ENCODE results near the gene PALMD.

Gene PALMD

GRCh38 chr1:99710994-99711393 is 65.1 kb downstream of the PALMD start:
- TF ChIP-seq CTCF (IDR thresholded peaks at IDR 0.05; ENCODE audit: low read length) (no peak), EZH2phosphoT487 (IDR thresholded peaks at IDR 0.05; ENCODE audit: low read length) (no peak), EZH2 (optimal IDR thresholded peaks at IDR 0.05; ENCODE audit: low read depth, low read length) (no peak)
- no peak overlapping the region for H3K27ac ChIP-seq (ENCODE audit: low read length)
- no peaks in the 10 kb centered on the region for H4K20me1 ChIP-seq (ENCODE audit: insufficient read depth, low read length)
- H3F3A ChIP-seq (ENCODE audit: insufficient read depth, low read length): no peaks in the 10 kb centered on the region
- H3K36me3 ChIP-seq (replicated peaks; ENCODE audit: insufficient read depth, low read length): no peaks in the 10 kb centered on the region
- no peaks in the 10 kb centered on the region for H3K79me2 ChIP-seq (ENCODE audit: low read length)
- no peak overlapping the region for H3K4me2 ChIP-seq (ENCODE audit: low read depth, low read length)
- no peaks in the 10 kb centered on the region for H3K9me3 ChIP-seq (replicated peaks; ENCODE audit: insufficient read depth, low read length)
- no peaks in the 10 kb centered on the region for H3K4me1 ChIP-seq (ENCODE audit: low read length)
- no peaks in the 10 kb centered on the region for H3K27me3 ChIP-seq (replicated peaks; ENCODE audit: insufficient read depth, low read length)
- no peak for DNase-seq
- no peak overlapping the region for H3K4me3 ChIP-seq (ENCODE audit: low read length)
- no peaks in the 10 kb centered on the region for H3K9me2 ChIP-seq (replicated peaks; ENCODE audit: insufficient read depth, low read length)
- H3K9ac ChIP-seq (ENCODE audit: low read length): no peak overlapping the region
- no peak overlapping the region for H2AFZ ChIP-seq (ENCODE audit: low read length)

- Histone ChIP-seq H3K27me3 (replicated peaks; ENCODE audit: insufficient read depth, low read length) (no peaks in the 10 kb centered on the region), H3K4me2 (ENCODE audit: low read depth, low read length) (no peak overlapping the region), H4K20me1 (ENCODE audit: insufficient read depth, low read length) (no peaks in the 10 kb centered on the region), H2AFZ (ENCODE audit: low read length) (no peak overlapping the region), H3K79me2 (ENCODE audit: low read length) (no peaks in the 10 kb centered on the region), H3K9me2 (replicated peaks; ENCODE audit: insufficient read depth, low read length) (no peaks in the 10 kb centered on the region), H3K4me3 (ENCODE audit: low read length) (no peak overlapping the region), H3F3A (ENCODE audit: insufficient read depth, low read length) (no peaks in the 10 kb centered on the region), H3K9me3 (replicated peaks; ENCODE audit: insufficient read depth, low read length) (no peaks in the 10 kb centered on the region), H3K36me3 (replicated peaks; ENCODE audit: insufficient read depth, low read length) (no peaks in the 10 kb centered on the region), H3K27ac (ENCODE audit: low read length) (no peak overlapping the region), H3K9ac (ENCODE audit: low read length) (no peak overlapping the region), H3K4me1 (ENCODE audit: low read length) (no peaks in the 10 kb centered on the region)
- TF ChIP-seq EZH2 (optimal IDR thresholded peaks at IDR 0.05; ENCODE audit: low read depth, low read length) (no peak), EZH2phosphoT487 (IDR thresholded peaks at IDR 0.05; ENCODE audit: low read length) (no peak), CTCF (IDR thresholded peaks at IDR 0.05; ENCODE audit: low read length) (no peak)
- no peak for DNase-seq
These were observed 67.1 kb downstream of the PALMD start for GRCh38 chr1:99713006-99713405.

- Histone ChIP-seq H3K36me3 (replicated peaks; ENCODE audit: insufficient read depth, low read length) (no peaks in the 10 kb centered on the region), H3F3A (ENCODE audit: insufficient read depth, low read length) (no peaks in the 10 kb centered on the region), H3K27ac (ENCODE audit: low read length) (no peak overlapping the region), H3K27me3 (replicated peaks; ENCODE audit: insufficient read depth, low read length) (no peaks in the 10 kb centered on the region), H3K9ac (ENCODE audit: low read length) (no peak overlapping the region), H3K79me2 (ENCODE audit: low read length) (no peaks in the 10 kb centered on the region), H3K9me3 (replicated peaks; ENCODE audit: insufficient read depth, low read length) (no peaks in the 10 kb centered on the region), H4K20me1 (ENCODE audit: insufficient read depth, low read length) (no peaks in the 10 kb centered on the region), H3K4me3 (ENCODE audit: low read length) (no peak overlapping the region), H3K9me2 (replicated peaks; ENCODE audit: insufficient read depth, low read length) (no peaks in the 10 kb centered on the region), H2AFZ (ENCODE audit: low read length) (no peak overlapping the region), H3K4me1 (ENCODE audit: low read length) (no peaks in the 10 kb centered on the region), H3K4me2 (ENCODE audit: low read depth, low read length) (no peak overlapping the region)
- TF ChIP-seq CTCF (IDR thresholded peaks at IDR 0.05; ENCODE audit: low read length) (no peak), EZH2 (optimal IDR thresholded peaks at IDR 0.05; ENCODE audit: low read depth, low read length) (no peak), EZH2phosphoT487 (IDR thresholded peaks at IDR 0.05; ENCODE audit: low read length) (no peak)
- DNase-seq: no peak
These were observed 71.1 kb downstream of the PALMD start for GRCh38 chr1:99717005-99717404.
